Measurements from ENCODE around the gene GPC6. TPM values are rescaled to one million over a fixed set of nuclear protein-coding genes. Genes with fewer than 3 reads are reported as not detected.

GPC6 gene
- polyA plus RNA-seq, 1 donor (not counting 4 experiments of a cell fraction or from before 2014, with no cell fraction given) = 0.42 TPM

GRCh38 chr13:93655154-93655553 is 428.5 kb downstream of the GPC6 start:
- no peaks in the 10 kb centered on the region for H3K4me1 ChIP-seq (ENCODE audit: control insufficient read depth, extremely low read depth, insufficient read depth, low read length)
- TF ChIP-seq EZH2 (IDR thresholded peaks at IDR 0.05; ENCODE audit: low read length) = no peak
- H3K9me3 ChIP-seq (ENCODE audit: control insufficient read depth, low read depth, low read length) = no peaks in the 10 kb centered on the region
- H3K9me1 ChIP-seq (ENCODE audit: control insufficient read depth, extremely low read depth, insufficient read depth, low read length) = no peaks in the 10 kb centered on the region
- no peaks in the 10 kb centered on the region for H3K79me2 ChIP-seq (ENCODE audit: control insufficient read depth, insufficient read depth, low read length)
- H2AFZ ChIP-seq (ENCODE audit: control insufficient read depth, low read length) = no peak overlapping the region
- dilution Hi-C loops (cut with MboI; ENCODE audit: extremely low pct_ligation_motif_present, low sequenced_read_pairs) = no loop called here
- no peaks in the 10 kb centered on the region for H3K27me3 ChIP-seq (ENCODE audit: control insufficient read depth, extremely low read depth, insufficient read depth, low read length)
- FAIRE-seq (no peak), DNase-seq (ENCODE audit: low read depth, low spot score) (no peak)
- H3K4me3 ChIP-seq (ENCODE audit: control insufficient read depth in 2 of 3, extremely low read depth in 1 of 3, insufficient read depth in 2 of 3, low read depth in 1 of 3, low read length in 3 of 3) = no peak overlapping the region
- H3K36me3 ChIP-seq (ENCODE audit: control insufficient read depth in 2 of 2, extremely low read depth in 1 of 2, insufficient read depth in 2 of 2, low read length in 2 of 2) = no peaks in the 10 kb centered on the region
- H4K20me1 ChIP-seq (ENCODE audit: control insufficient read depth, extremely low read depth, insufficient read depth, low read length) = no peaks in the 10 kb centered on the region
- H3K27ac ChIP-seq (ENCODE audit: control insufficient read depth, insufficient read depth, low read length) = no peak overlapping the region
- H3K4me2 ChIP-seq (ENCODE audit: control insufficient read depth, extremely low read depth, insufficient read depth, low read depth, low read length) = no peak overlapping the region
- no peak overlapping the region for H3K9ac ChIP-seq (ENCODE audit: control insufficient read depth, extremely low read depth, insufficient read depth, low read length)

DNA sequence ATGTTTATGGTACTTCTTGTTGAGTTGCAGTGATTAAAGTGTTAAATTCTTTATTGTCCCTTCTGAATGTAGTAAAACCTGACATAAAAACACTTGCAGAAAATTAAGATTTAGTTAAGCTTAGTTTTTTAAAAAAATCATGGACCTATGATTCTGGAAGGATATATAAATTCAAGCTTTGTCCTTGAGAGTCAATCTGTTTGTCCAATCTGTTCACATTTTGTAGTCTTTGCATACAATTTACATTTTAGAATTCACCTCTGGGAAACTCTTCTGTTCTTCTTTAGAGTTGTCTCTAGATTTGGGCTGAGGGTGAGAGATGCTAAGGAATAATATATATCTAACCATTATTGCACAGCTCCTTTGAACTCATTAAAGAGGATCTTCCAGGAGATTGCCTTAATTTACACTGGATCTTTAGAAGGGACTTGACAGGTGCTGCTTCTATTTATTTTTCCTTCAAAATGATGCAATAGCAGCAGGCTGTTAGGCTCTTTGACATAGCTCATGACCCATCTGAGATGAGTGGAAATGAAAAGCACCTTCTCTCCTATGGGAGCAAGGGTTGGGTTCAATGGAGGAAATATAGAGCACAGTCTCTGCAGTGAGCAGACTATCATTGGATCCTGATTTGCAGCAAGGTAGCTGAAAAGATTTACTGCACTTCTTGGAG is 433.9 kb downstream of the GPC6 start:
- no peaks in the 10 kb centered on the region for H3K79me2 ChIP-seq (ENCODE audit: control insufficient read depth, insufficient read depth, low read length)
- no peaks in the 10 kb centered on the region for H3K36me3 ChIP-seq (ENCODE audit: control insufficient read depth in 2 of 2, extremely low read depth in 1 of 2, insufficient read depth in 2 of 2, low read length in 2 of 2)
- H3K4me3 ChIP-seq (ENCODE audit: control insufficient read depth in 2 of 3, extremely low read depth in 1 of 3, insufficient read depth in 2 of 3, low read depth in 1 of 3, low read length in 3 of 3) = no peak overlapping the region
- H3K4me1 ChIP-seq (ENCODE audit: control insufficient read depth, extremely low read depth, insufficient read depth, low read length) = no peaks in the 10 kb centered on the region
- no peak overlapping the region for H3K27ac ChIP-seq (ENCODE audit: control insufficient read depth, insufficient read depth, low read length)
- H3K9me1 ChIP-seq (ENCODE audit: control insufficient read depth, extremely low read depth, insufficient read depth, low read length) = no peaks in the 10 kb centered on the region
- H3K4me2 ChIP-seq (ENCODE audit: control insufficient read depth, extremely low read depth, insufficient read depth, low read depth, low read length) = no peak overlapping the region
- DNase-seq (ENCODE audit: low read depth, low spot score) = no peak
- no peak for TF ChIP-seq EZH2 (IDR thresholded peaks at IDR 0.05; ENCODE audit: low read length)
- no peak for TF ChIP-seq CTCF (optimal IDR thresholded peaks at IDR 0.05 in 1 of 3, IDR thresholded peaks at IDR 0.05 in 1 of 3, conservative IDR thresholded peaks at IDR 0.05 in 1 of 3; ENCODE audit: extremely low read depth in 1 of 3, insufficient read depth in 2 of 3, low read length in 3 of 3)
- dilution Hi-C loops (cut with MboI; ENCODE audit: extremely low pct_ligation_motif_present, low sequenced_read_pairs) = no loop called here
- H2AFZ ChIP-seq (ENCODE audit: control insufficient read depth, low read length) = no peak overlapping the region
- H3K9ac ChIP-seq (ENCODE audit: control insufficient read depth, extremely low read depth, insufficient read depth, low read length) = no peak overlapping the region
- no peaks in the 10 kb centered on the region for H3K27me3 ChIP-seq (ENCODE audit: control insufficient read depth, extremely low read depth, insufficient read depth, low read length)
- H3K9me3 ChIP-seq (ENCODE audit: control insufficient read depth, low read depth, low read length) = no peaks in the 10 kb centered on the region
- H4K20me1 ChIP-seq (ENCODE audit: control insufficient read depth, extremely low read depth, insufficient read depth, low read length) = no peaks in the 10 kb centered on the region
- FAIRE-seq = no peak

DNA sequence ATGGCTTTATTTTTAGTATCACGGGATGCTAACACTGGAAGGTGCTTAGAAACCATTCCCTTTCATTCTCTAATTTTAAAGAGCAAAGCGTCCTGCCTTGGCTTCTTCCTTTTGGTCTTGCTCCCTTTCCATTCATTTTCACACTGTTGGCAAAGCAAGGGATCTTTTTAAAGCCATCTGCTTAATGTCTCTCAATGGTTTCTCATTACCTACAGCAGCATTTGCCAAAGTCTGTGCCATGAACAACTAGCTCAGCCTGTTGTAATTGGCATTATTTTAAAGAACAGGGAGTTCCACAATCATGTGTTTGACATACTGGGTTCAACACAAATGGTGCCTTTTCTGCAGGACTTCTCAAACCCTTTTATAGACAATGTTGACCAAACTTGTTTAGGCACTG is 444.3 kb downstream of the GPC6 start:
- Histone ChIP-seq H3K4me2 (ENCODE audit: control insufficient read depth, extremely low read depth, insufficient read depth, low read depth, low read length) (no peak overlapping the region), H3K9ac (ENCODE audit: control insufficient read depth, extremely low read depth, insufficient read depth, low read length) (no peak overlapping the region), H3K4me3 (ENCODE audit: control insufficient read depth in 2 of 3, extremely low read depth in 1 of 3, insufficient read depth in 2 of 3, low read depth in 1 of 3, low read length in 3 of 3) (no peak overlapping the region), H3K27me3 (ENCODE audit: control insufficient read depth, extremely low read depth, insufficient read depth, low read length) (no peaks in the 10 kb centered on the region), H3K36me3 (ENCODE audit: control insufficient read depth in 2 of 2, extremely low read depth in 1 of 2, insufficient read depth in 2 of 2, low read length in 2 of 2) (no peaks in the 10 kb centered on the region), H4K20me1 (ENCODE audit: control insufficient read depth, extremely low read depth, insufficient read depth, low read length) (no peaks in the 10 kb centered on the region), H3K4me1 (ENCODE audit: control insufficient read depth, extremely low read depth, insufficient read depth, low read length) (no peaks in the 10 kb centered on the region), H2AFZ (ENCODE audit: control insufficient read depth, low read length) (no peak overlapping the region), H3K9me3 (ENCODE audit: control insufficient read depth, low read depth, low read length) (no peaks in the 10 kb centered on the region), H3K27ac (ENCODE audit: control insufficient read depth, insufficient read depth, low read length) (no peak overlapping the region), H3K79me2 (ENCODE audit: control insufficient read depth, insufficient read depth, low read length) (no peaks in the 10 kb centered on the region), H3K9me1 (ENCODE audit: control insufficient read depth, extremely low read depth, insufficient read depth, low read length) (no peaks in the 10 kb centered on the region)
- FAIRE-seq (no peak), DNase-seq (ENCODE audit: low read depth, low spot score) (no peak)
- no peak for TF ChIP-seq CTCF (optimal IDR thresholded peaks at IDR 0.05 in 1 of 3, IDR thresholded peaks at IDR 0.05 in 1 of 3, conservative IDR thresholded peaks at IDR 0.05 in 1 of 3; ENCODE audit: extremely low read depth in 1 of 3, insufficient read depth in 2 of 3, low read length in 3 of 3)
- dilution Hi-C loops (cut with MboI; ENCODE audit: extremely low pct_ligation_motif_present, low sequenced_read_pairs) = no loop called here

Measured in keratinocyte (primary cell).